Measurements from ENCODE around the gene TBCE. TPM values are rescaled to one million over a fixed set of nuclear protein-coding genes. Genes with fewer than 3 reads are reported as not detected.

Gene TBCE
- total RNA-seq, 1 experiment from 2014 or later: 20.8 TPM

- ChIA-PET RAD21 (ENCODE audit: low non-redundant PET in 1 of 2, low total read pairs in 2 of 2, uncharacterized antibody in 2 of 2, unreplicated experiment in 2 of 2) (no interaction called here), CTCF (no interaction called here), POLR2A (no interaction called here)
- H3K4me3 ChIP-seq (replicated peaks in 1 of 2; ENCODE audit: low read depth in 1 of 2, low read length in 2 of 2): no peak overlapping the region
- DNase-seq (ENCODE audit: low read depth, low spot score) (no peak), ATAC-seq (no peak)
- BruUV-seq (replicated peaks): no TSS peak
- no peak for TF ChIP-seq SIN3A (IDR thresholded peaks at IDR 0.05; ENCODE audit: low read depth)
- TF ChIP-seq EGR1 (IDR thresholded peaks at IDR 0.05; ENCODE audit: low read depth): no peak
- TF ChIP-seq POLR2AphosphoS5 (IDR thresholded peaks at IDR 0.05; ENCODE audit: low read depth, low read length): no peak
- TF ChIP-seq CEBPB (IDR thresholded peaks at IDR 0.05; ENCODE audit: low read depth): no peak
- TF ChIP-seq RAD21 (IDR thresholded peaks at IDR 0.05; ENCODE audit: low read depth): no peak
- TF ChIP-seq SRF (IDR thresholded peaks at IDR 0.05; ENCODE audit: low read depth): no peak
- TF ChIP-seq MAX (IDR thresholded peaks at IDR 0.05): no peak
- no peak for TF ChIP-seq ZFX (IDR thresholded peaks at IDR 0.05)
- TF ChIP-seq SP1 (IDR thresholded peaks at IDR 0.05; ENCODE audit: low read depth): no peak
- TF ChIP-seq FOSL1 (IDR thresholded peaks at IDR 0.05; ENCODE audit: low read depth): no peak
- no peak for TF ChIP-seq YY1 (IDR thresholded peaks at IDR 0.05; ENCODE audit: extremely low read depth, insufficient replicate concordance, low read depth, low read length)
- no peak for TF ChIP-seq TCF7L2 (IDR thresholded peaks at IDR 0.05; ENCODE audit: borderline replicate concordance, extremely low read depth, insufficient read depth, insufficient read length)
- no peaks in the 10 kb centered on the region for H3K4me1 ChIP-seq (ENCODE audit: control insufficient read depth in 1 of 2, insufficient read depth in 2 of 2, low read length in 2 of 2)
- no peaks in the 10 kb centered on the region for H3K9me3 ChIP-seq (ENCODE audit: control insufficient read depth in 1 of 2, insufficient read depth in 1 of 2, low read depth in 1 of 2, low read length in 2 of 2)
- H3K27me3 ChIP-seq (ENCODE audit: insufficient read depth, low read length): no peaks in the 10 kb centered on the region
- H3K9ac ChIP-seq (ENCODE audit: low read length): no peak overlapping the region
- intact Hi-C loops (cut with micrococcal nuclease): no loop called here
- H3K4me2 ChIP-seq (ENCODE audit: low read length): no peak overlapping the region
- H3K36me3 ChIP-seq (ENCODE audit: control insufficient read depth in 1 of 2, insufficient read depth in 2 of 2, low read length in 2 of 2): peaks cover 0 to 5% of the 10 kb centered on the region in 2 experiments; a peak in 1 of 4 replicates
- H3K27ac ChIP-seq (ENCODE audit: low read depth, low read length): no peak overlapping the region
- no peak overlapping the region for H2AFZ ChIP-seq (ENCODE audit: low read depth, low read length, poor library complexity, severe bottlenecking)
- H3K9me2 ChIP-seq (ENCODE audit: insufficient read depth): no peaks in the 10 kb centered on the region
- H4K20me1 ChIP-seq (ENCODE audit: insufficient read depth): no peaks in the 10 kb centered on the region
- H3K79me2 ChIP-seq (ENCODE audit: insufficient read depth, low read length): no peaks in the 10 kb centered on the region
Observed at GRCh38 chr1:235342039-235342438, 25.2 kb upstream of the TBCE start.

- no peak for ATAC-seq
- Histone ChIP-seq H3K9me3 (ENCODE audit: control insufficient read depth in 1 of 2, insufficient read depth in 1 of 2, low read depth in 1 of 2, low read length in 2 of 2) (no peaks in the 10 kb centered on the region), H3K27me3 (ENCODE audit: insufficient read depth, low read length) (no peaks in the 10 kb centered on the region), H3K27ac (ENCODE audit: low read depth, low read length) (no peak overlapping the region), H3K9ac (ENCODE audit: low read length) (no peak overlapping the region), H3K4me1 (ENCODE audit: control insufficient read depth in 1 of 2, insufficient read depth in 2 of 2, low read length in 2 of 2) (no peaks in the 10 kb centered on the region), H3K9me2 (ENCODE audit: insufficient read depth) (no peaks in the 10 kb centered on the region), H3K4me3 (replicated peaks in 1 of 2; ENCODE audit: low read depth in 1 of 2, low read length in 2 of 2) (no peak overlapping the region), H3K36me3 (ENCODE audit: control insufficient read depth in 1 of 2, insufficient read depth in 2 of 2, low read length in 2 of 2) (peaks cover 0 to 5% of the 10 kb centered on the region in 2 experiments; a peak in 1 of 4 replicates), H3K4me2 (ENCODE audit: low read length) (no peak overlapping the region), H4K20me1 (ENCODE audit: insufficient read depth) (no peaks in the 10 kb centered on the region), H3K79me2 (ENCODE audit: insufficient read depth, low read length) (no peaks in the 10 kb centered on the region), H2AFZ (ENCODE audit: low read depth, low read length, poor library complexity, severe bottlenecking) (no peak overlapping the region)
- CTCF ChIA-PET: no interaction called here
- POLR2A ChIA-PET: no interaction called here
- TF ChIP-seq ZFX (IDR thresholded peaks at IDR 0.05) (no peak), POLR2AphosphoS5 (IDR thresholded peaks at IDR 0.05; ENCODE audit: low read depth, low read length) (no peak), CBX3 (IDR thresholded peaks at IDR 0.05; ENCODE audit: low read depth) (no peak), REST (IDR thresholded peaks at IDR 0.05; ENCODE audit: low read depth) (no peak), JUND (IDR thresholded peaks at IDR 0.05) (no peak), SIN3A (IDR thresholded peaks at IDR 0.05; ENCODE audit: low read depth) (no peak), RAD21 (IDR thresholded peaks at IDR 0.05; ENCODE audit: low read depth) (no peak), SRF (IDR thresholded peaks at IDR 0.05; ENCODE audit: low read depth) (no peak), EGR1 (IDR thresholded peaks at IDR 0.05; ENCODE audit: low read depth) (no peak), CEBPB (IDR thresholded peaks at IDR 0.05; ENCODE audit: low read depth) (no peak), ELF1 (IDR thresholded peaks at IDR 0.05; ENCODE audit: borderline replicate concordance, low read depth) (no peak), ATF3 (IDR thresholded peaks at IDR 0.05) (no peak), EZH2 (IDR thresholded peaks at IDR 0.05) (no peak), TCF7L2 (IDR thresholded peaks at IDR 0.05; ENCODE audit: borderline replicate concordance, extremely low read depth, insufficient read depth, insufficient read length) (no peak), FOSL1 (IDR thresholded peaks at IDR 0.05; ENCODE audit: low read depth) (no peak), YY1 (IDR thresholded peaks at IDR 0.05; ENCODE audit: extremely low read depth, insufficient replicate concordance, low read depth, low read length) (no peak), SP1 (IDR thresholded peaks at IDR 0.05; ENCODE audit: low read depth) (no peak)
- RAD21 ChIA-PET (ENCODE audit: low non-redundant PET in 1 of 2, low total read pairs in 2 of 2, uncharacterized antibody in 2 of 2, unreplicated experiment in 2 of 2): no interaction called here
- no peak for DNase-seq (ENCODE audit: low read depth, low spot score)
- intact Hi-C loops (cut with micrococcal nuclease): no loop called here
- BruUV-seq (replicated peaks): TSS peak; percentile 39
Observed at GRCh38 chr1:235342471-235342870, 24.8 kb upstream of the TBCE start.

All from HCT116 (cell line).